HepG2 (cell line): ENCODE data around the gene MTREX. TPM values are rescaled to one million over a fixed set of nuclear protein-coding genes. Genes with fewer than 3 reads are reported as not detected.

ENCODE experiments used
- EED ChIP-seq: sonication (generic); formaldehyde crosslinking; IDR thresholded peaks from 2 replicates; pipeline ENCODE4 v1.5.0; 2020; ENCODE audit warnings: mild to moderate bottlenecking, missing genetic modification reagents
- FOXA3 ChIP-seq: IDR thresholded peaks from 2 replicates; pipeline ENCODE4 v1.6.1; 2016; ENCODE audit warnings: missing genetic modification reagents, missing compliant biosample characterization
- FOXP4 ChIP-seq: sonication (generic); formaldehyde crosslinking; IDR thresholded peaks from 2 replicates; pipeline ENCODE4 v1.4.0; 2020; ENCODE audit warnings: missing genetic modification reagents
- GATAD2A ChIP-seq: IDR thresholded peaks from 2 replicates; pipeline ENCODE4 v1.6.1; 2016
- KAT7 ChIP-seq: IDR thresholded peaks from 2 replicates; pipeline ENCODE4 v1.6.1; 2018; ENCODE audit warnings: borderline replicate concordance, missing compliant biosample characterization
- KLF9 ChIP-seq: IDR thresholded peaks from 2 replicates; pipeline ENCODE4 v1.6.1; 2016; ENCODE audit warnings: low read depth
- MBD4 ChIP-seq: IDR thresholded peaks from 2 replicates; pipeline ENCODE4 v1.6.1; 2012; ENCODE audit warnings: low read length, inconsistent platforms, borderline replicate concordance
- NFE2L2 ChIP-seq: fragments of 150-350 bp; IDR thresholded peaks from 2 replicates; pipeline ENCODE4 v1.6.1; 2014; ENCODE audit warnings: low read length
- PAXIP1 ChIP-seq: sonication (generic); formaldehyde crosslinking; conservative IDR thresholded peaks from 2 replicates; pipeline ENCODE4 v1.4.0; 2020; ENCODE audit warnings: mild to moderate bottlenecking, missing genetic modification reagents, moderate library complexity
- PHF8 ChIP-seq: sonication (generic); formaldehyde crosslinking; IDR thresholded peaks from 2 replicates; pipeline ENCODE4 v1.5.0; 2020; ENCODE audit warnings: missing genetic modification reagents
- POLR2AphosphoS2 ChIP-seq: IDR thresholded peaks from 2 replicates; pipeline ENCODE4 v1.6.1; 2011; ENCODE audit warnings: low read depth, low read length, improper control_type of control experiment
- RBFOX2 ChIP-seq: fragments of 200-400 bp; formaldehyde crosslinking; IDR thresholded peaks from 2 replicates; pipeline ENCODE4 v1.6.1; 2017; ENCODE audit warnings: low read depth, mild to moderate bottlenecking, low read length
- RFXANK ChIP-seq: IDR thresholded peaks from 2 replicates; pipeline ENCODE4 v1.6.1; 2016
- SAP130 ChIP-seq: IDR thresholded peaks from 2 replicates; pipeline ENCODE4 v1.6.1; 2016; ENCODE audit warnings: low read depth
- YY1 ChIP-seq: IDR thresholded peaks from 2 replicates; pipeline ENCODE4 v1.6.1; 2011; ENCODE audit warnings: low read length, low read depth, moderate library complexity, mild to moderate bottlenecking; ENCODE audit not compliant: insufficient read depth, insufficient replicate concordance
- ZBTB3 ChIP-seq: sonication (generic); formaldehyde crosslinking; IDR thresholded peaks from 2 replicates; pipeline ENCODE4 v1.4.0; 2020; ENCODE audit warnings: low read depth, mild to moderate bottlenecking, moderate library complexity, missing genetic modification reagents, borderline replicate concordance
- ZFP82 ChIP-seq: sonication (generic); formaldehyde crosslinking; IDR thresholded peaks from 2 replicates; pipeline ENCODE4 v1.5.1; 2020; ENCODE audit warnings: mild to moderate bottlenecking, missing genetic modification reagents, borderline replicate concordance
- ZFYVE20 ChIP-seq: sonication (generic); formaldehyde crosslinking; IDR thresholded peaks from 2 replicates; pipeline ENCODE4 v1.8.0; 2023; ENCODE audit warnings: low read depth, mild to moderate bottlenecking, moderate library complexity, missing genetic modification reagents, borderline replicate concordance
- ZMAT3 ChIP-seq: sonication (generic); formaldehyde crosslinking; conservative IDR thresholded peaks from 2 replicates; pipeline ENCODE4 v1.7.0; 2021; ENCODE audit warnings: missing genetic modification reagents
- ZNF431 ChIP-seq: sonication (generic); formaldehyde crosslinking; IDR thresholded peaks from 2 replicates; pipeline ENCODE4 v1.9.0; 2022; ENCODE audit warnings: missing genetic modification reagents, low read depth, mild to moderate bottlenecking, borderline replicate concordance
- ZNF543 ChIP-seq: sonication (generic); formaldehyde crosslinking; IDR thresholded peaks from 2 replicates; pipeline ENCODE4 v1.4.0; 2020; ENCODE audit warnings: mild to moderate bottlenecking, missing genetic modification reagents
- ZNF563 ChIP-seq: sonication (generic); formaldehyde crosslinking; IDR thresholded peaks from 2 replicates; pipeline ENCODE4 v1.8.0; 2022; ENCODE audit warnings: mild to moderate bottlenecking, moderate library complexity, missing genetic modification reagents
- ZNF574 ChIP-seq: sonication (generic); formaldehyde crosslinking; IDR thresholded peaks from 2 replicates; pipeline ENCODE4 v1.4.0; 2020; ENCODE audit warnings: missing genetic modification reagents
- ZNF614 ChIP-seq: IDR thresholded peaks from 2 replicates; pipeline ENCODE4 v1.6.1; 2018; ENCODE audit warnings: missing biosample characterization, missing genetic modification reagents, inconsistent platforms, borderline replicate concordance
- ZNF768 ChIP-seq: sonication (generic); formaldehyde crosslinking; IDR thresholded peaks from 2 replicates; pipeline ENCODE4 v1.4.0; 2020; ENCODE audit warnings: missing genetic modification reagents
- ZSCAN9 ChIP-seq: IDR thresholded peaks from 2 replicates; pipeline ENCODE4 v1.6.1; 2016; ENCODE audit warnings: borderline replicate concordance
- polyA plus RNA-seq, 8 experiments: library from polyadenylated mRNA; depleted of rRNA in 3 of 8; stranded (reverse) in 7 of 8; unstranded in 1 of 8; fragments of >200 nt; fragmentation: Illumina TruSeq in 4 of 8; extraction: Trizol in 4 of 8; gene quantifications; 2 replicates each; pipeline versions ENCODE4 v1.2.1 to v1.2.3, GENCODE V29; 2011 to 2016; ENCODE audit warnings: low read depth in 4 of 8, missing spikeins in 1 of 8, mixed read lengths in 1 of 8; ENCODE audit not compliant: insufficient read depth in 1 of 8
- total RNA-seq, 5 experiments: library from RNA; depleted of rRNA; stranded (reverse); fragments of >200 nt; fragmentation: Illumina TruSeq; extraction: Trizol; gene quantifications; 2 replicates each; pipeline ENCODE4 v1.2.3, GENCODE V29; 2016; ENCODE audit warnings: low read depth in 1 of 5

MTREX gene
- total and polyA plus RNA-seq, 2 of the 13 experiments (the other 11 are each of a cell fraction or from before 2014, with no cell fraction given): 16.4 to 91.5 TPM

DNA sequence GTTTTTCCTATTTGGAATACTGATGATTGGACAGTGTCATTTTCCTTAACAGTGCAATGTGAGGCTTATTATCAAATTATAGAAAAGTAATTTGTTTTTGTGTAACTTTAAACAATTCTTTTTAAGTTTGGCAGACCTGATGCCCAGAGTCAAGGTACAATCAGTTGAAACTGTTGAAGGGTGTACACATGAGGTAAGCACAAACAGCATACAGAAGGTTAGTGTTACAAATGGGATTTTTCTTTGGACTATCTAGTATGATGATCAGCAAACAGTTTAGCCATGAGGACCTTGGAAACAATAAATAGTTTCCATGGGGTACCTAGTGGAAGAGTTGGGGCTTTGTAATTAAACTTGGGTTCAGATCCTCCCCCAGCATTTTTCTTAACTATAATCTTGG, 16.2 kb downstream of the MTREX start (continued):
- TF ChIP-seq PAXIP1 (peak; percentile 40; the same call in 1 of the 2 replicates), KAT7 (CRISPR knock-in tag) (no peak), ZNF574 (no peak), FOXA3 (peak; percentile 43), EED (no peak), RBFOX2 (no peak), ZMAT3 (CRISPR knock-in tag) (no peak), ZNF563 (CRISPR knock-in tag) (no peak), ZSCAN9 (CRISPR knock-in tag) (no peak), ZNF614 (CRISPR knock-in tag) (no peak), KLF9 (CRISPR knock-in tag) (no peak), ZNF768 (CRISPR knock-in tag) (no peak), ZNF431 (no peak), RFXANK (CRISPR knock-in tag) (no peak), POLR2AphosphoS2 (no peak), ZNF543 (no peak), PHF8 (CRISPR knock-in tag) (no peak), ZBTB3 (CRISPR knock-in tag) (no peak), MBD4 (no peak), NFE2L2 (no peak), FOXP4 (CRISPR knock-in tag) (0 out of 2 replicates have a peak, but pooled peaks have one; percentile 26), ZFP82 (no peak), SAP130 (CRISPR knock-in tag) (peak; percentile 38), GATAD2A (0 out of 2 replicates have a peak, but pooled peaks have one; percentile 15), YY1 (no peak), ZFYVE20 (CRISPR knock-in tag) (no peak)
